BLaER1 (cell line): ENCODE measurements around the gene ATP5F1D.

ENCODE experiments used
- H3K27ac ChIP-seq: shearing (Covaris generic); formaldehyde crosslinking; 2 replicates; pipeline ENCODE4 v1.8.1; 2022
- H3K27me3 ChIP-seq: shearing (Covaris generic); formaldehyde crosslinking; 2 replicates; pipeline ENCODE4 v1.8.1; 2022
- H3K36me3 ChIP-seq: shearing (Covaris generic); formaldehyde crosslinking; 2 replicates; pipeline ENCODE4 v1.8.1; 2022
- H3K4me1 ChIP-seq: shearing (Covaris generic); formaldehyde crosslinking; 2 replicates; pipeline ENCODE4 v1.8.1; 2022
- H3K4me2 ChIP-seq: shearing (Covaris generic); formaldehyde crosslinking; 2 replicates; pipeline ENCODE4 v1.8.1; 2022
- H3K4me3 ChIP-seq: shearing (Covaris generic); formaldehyde crosslinking; 2 replicates; pipeline ENCODE4 v1.8.1; 2022
- H3K9ac ChIP-seq: shearing (Covaris generic); formaldehyde crosslinking; 2 replicates; pipeline ENCODE4 v1.8.1; 2022
- H3K9me3 ChIP-seq: shearing (Covaris generic); formaldehyde crosslinking; 2 replicates; pipeline ENCODE4 v1.8.1; 2022
- H4K20me1 ChIP-seq: shearing (Covaris generic); formaldehyde crosslinking; 2 replicates; pipeline ENCODE4 v1.8.1; 2022
- Cebpa-rat ChIP-seq: shearing (Covaris generic); IDR thresholded peaks from 2 replicates; pipeline ENCODE4 v1.8.1; 2022

Gene ATP5F1D

GRCh38 chr19:1258707-1259205, 17.2 kb downstream of the ATP5F1D start:
- Histone ChIP-seq H3K9me3 (no peaks in the 10 kb centered on the region), H3K4me3 (peak overlapping the region; percentile 76), H4K20me1 (peaks cover 76% of the 10 kb centered on the region), H3K9ac (no peak overlapping the region; the same call in 1 of the 2 replicates), H3K4me2 (peak overlapping the region; percentile 100), H3K27me3 (no peaks in the 10 kb centered on the region), H3K4me1 (peaks cover 96% of the 10 kb centered on the region), H3K36me3 (peaks cover 46% of the 10 kb centered on the region), H3K27ac (peak overlapping the region; percentile 71; the same call in 1 of the 2 replicates)
- no peak for TF ChIP-seq Cebpa-rat

DNA sequence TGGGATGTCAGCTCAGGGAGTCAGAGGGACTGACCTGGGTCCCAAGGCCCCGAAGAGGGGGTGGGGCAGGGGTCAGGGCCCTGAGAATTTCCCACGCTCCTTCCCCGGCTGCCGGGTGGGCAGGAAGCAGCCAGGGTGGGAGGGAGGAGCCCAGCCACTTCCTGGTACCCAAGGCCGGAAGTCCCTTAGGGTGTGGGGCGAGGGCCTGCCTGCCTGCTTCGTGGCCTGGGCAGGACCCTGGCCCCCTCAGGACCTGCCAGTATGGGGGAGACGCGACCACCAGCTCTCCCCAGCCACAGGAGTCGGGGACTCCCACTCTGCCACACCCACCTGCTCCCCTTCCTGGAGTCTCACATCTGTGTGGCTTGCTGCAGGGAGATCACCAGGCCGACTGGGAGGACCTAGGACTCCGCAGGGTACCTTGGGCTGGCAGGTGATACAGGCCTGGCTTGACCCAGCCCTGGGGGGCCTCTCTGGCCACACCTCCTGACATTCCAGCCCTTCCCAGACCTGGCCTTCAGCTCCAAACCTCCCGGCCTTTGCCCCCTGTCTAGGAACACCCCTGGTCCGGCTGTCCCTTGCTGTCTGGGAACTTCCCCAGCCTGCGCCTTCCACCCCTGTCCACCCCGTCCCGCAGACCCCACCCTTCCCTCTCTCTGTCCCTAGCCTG, 17.8 kb downstream of the ATP5F1D start:
- Histone ChIP-seq H3K9ac (peak overlapping the region; percentile 63; the same call in 1 of the 2 replicates), H4K20me1 (peaks cover 76% of the 10 kb centered on the region), H3K36me3 (peaks cover 40% of the 10 kb centered on the region), H3K4me2 (peak overlapping the region; percentile 100), H3K27ac (peak overlapping the region; percentile 71), H3K4me1 (peaks cover 96% of the 10 kb centered on the region), H3K27me3 (no peaks in the 10 kb centered on the region), H3K9me3 (no peaks in the 10 kb centered on the region), H3K4me3 (peak overlapping the region; percentile 76)
- no peak for TF ChIP-seq Cebpa-rat

DNA sequence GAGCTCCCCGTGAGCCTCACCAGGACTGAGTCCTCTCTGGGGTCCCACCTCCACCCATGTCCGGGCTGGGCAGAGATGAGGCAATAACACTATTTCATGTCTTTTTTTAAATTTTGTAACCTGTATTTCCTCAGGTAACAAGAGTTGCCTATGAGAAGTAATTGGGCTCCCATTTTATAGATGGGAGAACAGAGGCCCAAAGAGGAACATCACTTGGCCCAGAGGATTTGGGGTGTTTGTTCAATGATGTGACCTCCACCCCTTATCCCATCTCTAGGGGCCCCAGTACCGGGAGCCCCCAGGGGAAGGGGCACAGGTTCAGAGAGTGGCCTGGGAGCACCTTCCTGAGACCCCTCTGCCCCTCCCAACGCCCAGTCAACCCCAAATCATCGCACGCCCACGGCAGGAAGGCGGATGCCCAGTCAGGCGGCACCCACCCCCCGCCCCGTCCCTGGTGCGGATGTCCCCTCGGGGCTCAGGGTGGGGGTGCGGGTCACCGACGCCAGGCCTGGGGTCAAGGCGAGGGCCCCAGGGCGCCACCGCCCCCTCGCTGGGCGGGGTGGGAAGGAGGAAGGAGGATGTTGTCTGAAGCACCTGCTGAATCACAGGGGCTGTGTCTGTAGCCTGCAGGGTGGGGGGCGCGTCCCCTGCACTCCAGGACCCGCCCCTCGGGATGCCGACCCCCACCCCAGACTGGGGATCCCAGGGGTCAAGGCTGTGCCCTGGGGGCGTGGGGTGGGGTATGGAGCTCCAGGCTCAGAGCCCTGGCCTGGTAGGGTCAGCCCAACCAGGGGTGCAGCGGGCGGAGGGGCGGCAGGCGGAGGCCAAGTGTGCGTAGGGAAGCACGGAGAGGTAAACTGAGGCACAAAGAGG, 18.6 kb downstream of the ATP5F1D start:
- Histone ChIP-seq H3K27ac (peak overlapping the region; percentile 71), H3K36me3 (peaks cover 32% of the 10 kb centered on the region), H3K4me2 (peak overlapping the region; percentile 100), H4K20me1 (peaks cover 76% of the 10 kb centered on the region), H3K27me3 (no peaks in the 10 kb centered on the region), H3K9me3 (no peaks in the 10 kb centered on the region), H3K4me1 (peaks cover 96% of the 10 kb centered on the region), H3K9ac (peak overlapping the region; percentile 63; the same call in 1 of the 2 replicates), H3K4me3 (peak overlapping the region; percentile 76)
- no peak for TF ChIP-seq Cebpa-rat

DNA sequence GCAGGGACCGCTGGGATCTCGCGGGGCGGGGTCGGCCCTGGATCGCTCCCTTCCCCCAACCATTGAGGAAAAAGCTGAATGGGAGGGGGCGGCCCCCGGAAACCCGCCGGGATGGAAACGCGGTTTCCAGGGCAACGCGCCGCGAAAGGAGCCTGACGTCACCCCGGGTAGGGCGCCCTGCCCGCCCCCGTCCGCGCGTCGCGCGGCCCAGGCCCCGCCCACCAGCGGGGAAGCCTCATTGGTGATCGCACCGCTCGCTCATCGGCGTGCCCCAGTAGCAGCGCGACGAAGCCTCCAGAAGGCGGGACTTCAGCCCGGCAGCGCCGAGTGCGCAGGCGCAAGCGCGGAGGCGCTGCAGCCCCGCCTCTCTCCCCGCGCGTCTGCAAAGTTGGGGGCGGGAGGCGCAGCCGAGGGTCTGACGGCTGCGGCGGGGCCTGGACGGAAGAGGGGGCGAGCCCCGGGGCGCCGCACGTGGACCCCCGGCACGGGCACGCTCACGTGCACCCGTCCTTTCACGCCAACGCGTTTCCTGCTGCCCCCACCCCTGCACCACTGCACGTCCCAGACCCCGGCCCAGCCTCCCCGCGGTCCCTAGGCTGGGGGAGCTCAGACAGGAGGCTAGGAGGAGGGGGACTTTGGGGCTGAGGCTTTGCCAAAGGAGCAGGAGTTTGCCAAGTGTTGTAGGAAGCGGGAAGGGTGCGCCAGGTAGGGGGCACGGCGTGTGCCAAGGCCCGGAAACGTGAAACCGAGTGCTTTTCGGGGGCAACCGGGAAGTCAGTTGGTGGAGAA, 19.4 kb downstream of the ATP5F1D start:
- no peak for TF ChIP-seq Cebpa-rat
- H4K20me1 ChIP-seq = peaks cover 73% of the 10 kb centered on the region
- H3K36me3 ChIP-seq = peaks cover 24% of the 10 kb centered on the region
- peaks cover 96% of the 10 kb centered on the region for H3K4me1 ChIP-seq
- no peaks in the 10 kb centered on the region for H3K9me3 ChIP-seq
- peak overlapping the region; percentile 100 for H3K4me2 ChIP-seq
- H3K9ac ChIP-seq = peak overlapping the region; percentile 77
- no peaks in the 10 kb centered on the region for H3K27me3 ChIP-seq
- H3K4me3 ChIP-seq = peak overlapping the region; percentile 76
- H3K27ac ChIP-seq = peak overlapping the region; percentile 82

DNA sequence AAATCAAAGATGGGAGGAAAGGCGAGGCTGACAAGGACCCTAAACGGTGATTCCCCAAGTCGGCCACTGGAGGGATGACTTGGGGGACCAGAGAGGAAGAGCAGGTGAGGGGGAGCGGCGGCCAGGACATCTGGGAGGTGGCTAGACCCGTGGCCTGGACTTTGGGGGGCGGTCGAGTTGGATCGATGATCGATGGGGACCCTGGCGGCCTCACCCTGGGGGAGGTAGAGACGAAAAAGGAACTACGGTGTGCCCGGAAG, 19.9 kb downstream of the ATP5F1D start:
- TF ChIP-seq Cebpa-rat = no peak
- H4K20me1 ChIP-seq = peaks cover 72% of the 10 kb centered on the region
- peak overlapping the region; percentile 77 for H3K9ac ChIP-seq
- peaks cover 19% of the 10 kb centered on the region for H3K36me3 ChIP-seq
- H3K27me3 ChIP-seq = no peaks in the 10 kb centered on the region
- H3K27ac ChIP-seq = peak overlapping the region; percentile 82
- peaks cover 96% of the 10 kb centered on the region for H3K4me1 ChIP-seq
- no peaks in the 10 kb centered on the region for H3K9me3 ChIP-seq
- peak overlapping the region; percentile 76 for H3K4me3 ChIP-seq
- peak overlapping the region; percentile 100 for H3K4me2 ChIP-seq

- Histone ChIP-seq H3K36me3 (peaks cover 13% of the 10 kb centered on the region), H4K20me1 (peaks cover 67% of the 10 kb centered on the region), H3K9ac (peak overlapping the region; percentile 77), H3K27me3 (no peaks in the 10 kb centered on the region), H3K4me3 (peak overlapping the region; percentile 76), H3K27ac (peak overlapping the region; percentile 82), H3K4me1 (peaks cover 96% of the 10 kb centered on the region), H3K4me2 (peak overlapping the region; percentile 100), H3K9me3 (no peaks in the 10 kb centered on the region)
- TF ChIP-seq Cebpa-rat = no peak
Observed at GRCh38 chr19:1261798-1262622, 20.5 kb downstream of the ATP5F1D start.

GRCh38 chr19:1262623-1263123, 21.1 kb downstream of the ATP5F1D start:
- H3K4me1 ChIP-seq = peaks cover 96% of the 10 kb centered on the region
- no peaks in the 10 kb centered on the region for H3K9me3 ChIP-seq
- H3K4me2 ChIP-seq = peak overlapping the region; percentile 100
- H3K27me3 ChIP-seq = no peaks in the 10 kb centered on the region
- peak overlapping the region; percentile 77 for H3K9ac ChIP-seq
- peaks cover 7% of the 10 kb centered on the region; the same call in 1 of the 2 replicates for H3K36me3 ChIP-seq
- peaks cover 60% of the 10 kb centered on the region for H4K20me1 ChIP-seq
- H3K4me3 ChIP-seq = peak overlapping the region; percentile 76
- no peak for TF ChIP-seq Cebpa-rat
- peak overlapping the region; percentile 82 for H3K27ac ChIP-seq

- Histone ChIP-seq H3K4me1 (peaks cover 96% of the 10 kb centered on the region), H3K27ac (peak overlapping the region; percentile 82)
Observed at GRCh38 chr19:1263188-1263587, 21.6 kb downstream of the ATP5F1D start.

More at GRCh38 chr19:1263188-1263587, 21.6 kb downstream of the ATP5F1D start:
- H3K9ac ChIP-seq = peak overlapping the region; percentile 77
- peak overlapping the region; percentile 76 for H3K4me3 ChIP-seq
- H3K36me3 ChIP-seq = 0 out of 2 replicates have a peak, but pooled peaks cover 1% of the 10 kb centered on the region
- no peaks in the 10 kb centered on the region for H3K9me3 ChIP-seq
- no peak for TF ChIP-seq Cebpa-rat
- no peaks in the 10 kb centered on the region for H3K27me3 ChIP-seq
- peaks cover 55% of the 10 kb centered on the region for H4K20me1 ChIP-seq
- H3K4me2 ChIP-seq = peak overlapping the region; percentile 100
